Heart left ventricle (tissue), 16 donors: ENCODE data around the gene OR5AU1. TPM values are rescaled to one million over a fixed set of nuclear protein-coding genes. Genes with fewer than 3 reads are reported as not detected.

Source experiments
- ATAC-seq, 4 donors: fragments of 200-7000 bp; cut with Tn5 transposase; one replicate each; pipeline ENCODE4 v1.9.1; 2020 to 2022; ENCODE audit warnings: moderate library complexity in 4 of 4, mild to moderate bottlenecking in 3 of 4, moderate number of reproducible peaks in 1 of 4
- DNase-seq, 5 donors: peaks; one replicate each; pipeline ENCODE4 v3.0.0-alpha.2; 2020
- H3K27ac ChIP-seq, 12 donors: fragments of 200-600 bp; sonication (generic) in 4 of 12; one replicate each; pipeline versions ENCODE4 v1.5.0 to v1.8.0; 2016 to 2022; ENCODE audit warnings: mild to moderate bottlenecking in 2 of 12
- H3K27me3 ChIP-seq, 9 donors: fragments of 200-600 bp; sonication (generic) in 2 of 9; one replicate each; pipeline versions ENCODE4 v1.5.1 to v1.8.0; 2016 to 2022; ENCODE audit warnings: mild to moderate bottlenecking in 3 of 9
- H3K36me3 ChIP-seq, 9 donors: fragments of 200-600 bp; sonication (generic) in 2 of 9; one replicate each; pipeline versions ENCODE4 v1.5.0 to v1.8.0; 2018 to 2022; ENCODE audit warnings: mild to moderate bottlenecking in 2 of 9
- H3K4me1 ChIP-seq, 12 donors: fragments of 200-600 bp; sonication (generic) in 4 of 12; one replicate each; pipeline versions ENCODE4 v1.5.0 to v1.8.0; 2016 to 2022; ENCODE audit warnings: mild to moderate bottlenecking in 3 of 12
- H3K4me3 ChIP-seq, 12 donors: fragments of 200-600 bp; sonication (generic) in 4 of 12; one replicate each; pipeline versions ENCODE4 v1.5.0 to v1.8.0; 2017 to 2022; ENCODE audit warnings: mild to moderate bottlenecking in 9 of 12, moderate library complexity in 4 of 12
- H3K9me3 ChIP-seq, 12 donors: fragments of 200-600 bp; sonication (generic) in 4 of 12; one replicate each; pipeline versions ENCODE4 v1.5.0 to v1.8.0; 2016 to 2022; ENCODE audit warnings: mild to moderate bottlenecking in 1 of 12
- CTCF ChIP-seq, 12 donors: fragments of 200-600 bp; sonication (generic) in 4 of 12; IDR thresholded peaks; one replicate each; pipeline versions ENCODE4 v1.5.0 to v1.8.0; 2018 to 2022; ENCODE audit warnings: antibody characterized with exemption in 12 of 12, mild to moderate bottlenecking in 5 of 12
- POLR2A ChIP-seq, 2 donors: fragments of 450-650 bp; IDR thresholded peaks; one replicate each; pipeline ENCODE4 v1.6.1; 2017; ENCODE audit warnings: antibody characterized with exemption in 2 of 2, mild to moderate bottlenecking in 2 of 2, moderate library complexity in 2 of 2
- WGBS, 4 donors: extraction: QIAGEN DNeasy Blood & Tissue Kit in 2 of 4; methylation state at CpG; one replicate each; pipeline versions ENCODE4 v1.1.5 to v1.1.7; 2013 to 2018; 5-methylcytosine and 5-hydroxymethylcytosine counted together
- intact Hi-C, 10 donors: fragments of 100-400 bp; cut with DNase I; formaldehyde crosslinking; loops; one replicate each; pipeline versions ENCODE4 v1.11.1 to v1.14.2; 2022
- polyA plus RNA-seq, 2 donors: library from polyadenylated mRNA; stranded (reverse); fragments of 200-250 nt; gene quantifications; one replicate each; pipeline ENCODE4 v1.2.3, GENCODE V29; 2013
- total RNA-seq, 9 donors: library from RNA; depleted of rRNA in 2 of 9; stranded (reverse); fragments of >200 nt in 2 of 9; fragmentation: NEBNext Ultra II Directional in 3 of 9; extraction: Animal tissue kit (Norgen Biotek cat#: 25700) in 3 of 9; gene quantifications; one replicate each; pipeline versions ENCODE4 v1.1.0 to v1.2.4, GENCODE V29; 2016 to 2023
- donor health status: ischemic (EF 13 %, LVEDD 7.1; RV severe dilation, severe dysfunction).
- donor health status: healthy with polysubstance abuse.
- donor health status: DM: no; HTN: yes; CAD: no.
- donor health status: DM: no; HTN: no; CAD: no.
- donor health status: ischemic (EF 25% LVEDD 6.9; RV normal size, moderate dysfunction).
- donor health status: ischemic (EF 25% LVEDD 5.7; RV mildly dilated, moderate dysfunction).
- donor health status: healthy.
- donor health status: DM: yes; HTN: yes; CAD: no.
- donor health status: ischemic (EF 35%, LVEDD 5.7; RV mildly dilated, moderate dysfunction).
- donor health status: nonischemic (EF 11% LVEDD 7.7; RV severe dilation, severe dysfunction).
- donor health status: DM: yes; HTN: yes; CAD: no.
- donor health status: PGD.
- donor health status: ischemic (EF 29% LVEDD 5.4; RV normal size, mild dysfunction).
- donor health status: nonischemic (EF 23%, LVEDD 6.1; RV moderate dilation, normal function).

Gene OR5AU1
- total and polyA plus RNA-seq, 11 donors: not detected

GRCh38 chr14:21105095-21105494, 50.8 kb downstream of the OR5AU1 start:
- peaks cover 0 to 44% (median 29%) of the 10 kb centered on the region in 12 donors for H3K4me1 ChIP-seq
- intact Hi-C loops: loop anchor here (2.0 to 10.0 kb wide), 11 partner anchors 34 to 640 kb away; partner anchors contain the start of genes ANG (in 2 of the 10), RNASE4 (in 2 of the 10), ARHGEF40 (in 1 of the 10) and PIP4P1 (in 1 of the 10)
- H3K27me3 ChIP-seq: no peaks in the 10 kb centered on the region
- 83 to 85% (median 84%) methylated on average over 8 of the region's 8 CpGs for WGBS, 4 donors
- ATAC-seq (no peak), DNase-seq (no peak)
- H3K27ac ChIP-seq: peak overlapping the region in 11 of 12 donors; percentile 95 to 100 (median 97)
- no peaks in the 10 kb centered on the region for H3K36me3 ChIP-seq
- TF ChIP-seq CTCF (IDR thresholded peaks at IDR 0.05): no peak
- no peak for TF ChIP-seq POLR2A (IDR thresholded peaks at IDR 0.05)
- no peaks in the 10 kb centered on the region for H3K9me3 ChIP-seq
- peak overlapping the region in 2 of 12 donors; percentile 79 to 85 for H3K4me3 ChIP-seq

Other genes starting within 250 kb of the OR5AU1 start
- gene RNASE2, start 200.6 kb downstream of the OR5AU1 start, total RNA-seq: 10 to 100 TPM in 1 of 9 donors, 1 to 10 TPM in 3, under 1 TPM in 2, not detected in 3; 0.80 to 16.6 (median 2.0) TPM
- gene RNASE2, start 200.6 kb downstream of the OR5AU1 start, polyA plus RNA-seq: 1 to 10 TPM; 2.1 to 4.5 TPM
- gene METTL17, start 166.1 kb downstream of the OR5AU1 start, total RNA-seq: 10 to 100 TPM; 31.3 to 59.5 (median 43.2) TPM
- 10 to 100 TPM; 51.0 to 53.2 TPM for gene METTL17, start 166.1 kb downstream of the OR5AU1 start, polyA plus RNA-seq
- gene SLC39A2, start 156.8 kb downstream of the OR5AU1 start, total RNA-seq: not detected
- gene SLC39A2, start 156.8 kb downstream of the OR5AU1 start, polyA plus RNA-seq: not detected
- gene NDRG2, start 131.0 kb downstream of the OR5AU1 start, total RNA-seq: 100 to 1,000 TPM; 187 to 661 (median 301) TPM
- 100 to 1,000 TPM; 314 to 339 TPM for gene NDRG2, start 131.0 kb downstream of the OR5AU1 start, polyA plus RNA-seq
- gene TPPP2, start 125.8 kb downstream of the OR5AU1 start, total RNA-seq: 1 to 10 TPM in 3 of 9 donors, under 1 TPM in 4, not detected in 2; 0.54 to 2.8 (median 0.99) TPM
- under 1 TPM; 0.65 to 0.96 TPM for gene TPPP2, start 125.8 kb downstream of the OR5AU1 start, polyA plus RNA-seq
- gene RNASE13, start 121.3 kb downstream of the OR5AU1 start, total RNA-seq: not detected
- not detected for gene RNASE13, start 121.3 kb downstream of the OR5AU1 start, polyA plus RNA-seq
- gene RNASE7, start 113.7 kb downstream of the OR5AU1 start, total RNA-seq: not detected
- gene RNASE7, start 113.7 kb downstream of the OR5AU1 start, polyA plus RNA-seq: under 1 TPM in 1 of 2 donors, not detected in 1; 0.04 TPM
- gene RNASE8, start 98.2 kb downstream of the OR5AU1 start, total RNA-seq: not detected
- not detected for gene RNASE8, start 98.2 kb downstream of the OR5AU1 start, polyA plus RNA-seq
- gene ARHGEF40, start 85.8 kb downstream of the OR5AU1 start, total RNA-seq: 10 to 100 TPM; 16.1 to 31.5 (median 18.8) TPM
- 10 to 100 TPM; 15.5 to 18.2 TPM for gene ARHGEF40, start 85.8 kb downstream of the OR5AU1 start, polyA plus RNA-seq
- gene ZNF219, start 57.4 kb downstream of the OR5AU1 start, total RNA-seq: 10 to 100 TPM; 33.9 to 97.9 (median 38.2) TPM
- gene ZNF219, start 57.4 kb downstream of the OR5AU1 start, polyA plus RNA-seq: 10 to 100 TPM; 50.0 to 57.4 TPM
- under 1 TPM in 6 of 9 donors, not detected in 3; 0.19 to 0.79 (median 0.36) TPM for gene TMEM253, start 55.0 kb downstream of the OR5AU1 start, total RNA-seq
- gene TMEM253, start 55.0 kb downstream of the OR5AU1 start, polyA plus RNA-seq: under 1 TPM; 0.29 to 0.57 TPM
- 100 to 1,000 TPM; 201 to 289 (median 249) TPM for gene HNRNPC, start 113.4 kb upstream of the OR5AU1 start, total RNA-seq
- 100 to 1,000 TPM; 255 to 389 TPM for gene HNRNPC, start 113.4 kb upstream of the OR5AU1 start, polyA plus RNA-seq
- under 1 TPM in 8 of 9 donors, not detected in 1; 0.12 to 0.81 (median 0.41) TPM for gene RPGRIP1, start 124.0 kb upstream of the OR5AU1 start, total RNA-seq
- under 1 TPM; 0.14 to 0.23 TPM for gene RPGRIP1, start 124.0 kb upstream of the OR5AU1 start, polyA plus RNA-seq
- gene SUPT16H, start 228.0 kb upstream of the OR5AU1 start, total RNA-seq: 10 to 100 TPM; 25.1 to 38.1 (median 29.6) TPM
- gene SUPT16H, start 228.0 kb upstream of the OR5AU1 start, polyA plus RNA-seq: 10 to 100 TPM; 19.5 to 42.3 TPM